HG03045 (cell line): Measurements from ENCODE around the gene ITPR2.
A peak's percentile ranks its signal among the peaks of the same experiment; 100 is the strongest.

Experiments used
- ATAC-seq: cut with Tn5 transposase; IDR thresholded peaks from one replicate; pipeline ENCODE4 v1.9.1; 2021; ENCODE audit warnings: mild to moderate bottlenecking, moderate library complexity; ENCODE audit not compliant: unreplicated experiment

The ITPR2 gene

DNA sequence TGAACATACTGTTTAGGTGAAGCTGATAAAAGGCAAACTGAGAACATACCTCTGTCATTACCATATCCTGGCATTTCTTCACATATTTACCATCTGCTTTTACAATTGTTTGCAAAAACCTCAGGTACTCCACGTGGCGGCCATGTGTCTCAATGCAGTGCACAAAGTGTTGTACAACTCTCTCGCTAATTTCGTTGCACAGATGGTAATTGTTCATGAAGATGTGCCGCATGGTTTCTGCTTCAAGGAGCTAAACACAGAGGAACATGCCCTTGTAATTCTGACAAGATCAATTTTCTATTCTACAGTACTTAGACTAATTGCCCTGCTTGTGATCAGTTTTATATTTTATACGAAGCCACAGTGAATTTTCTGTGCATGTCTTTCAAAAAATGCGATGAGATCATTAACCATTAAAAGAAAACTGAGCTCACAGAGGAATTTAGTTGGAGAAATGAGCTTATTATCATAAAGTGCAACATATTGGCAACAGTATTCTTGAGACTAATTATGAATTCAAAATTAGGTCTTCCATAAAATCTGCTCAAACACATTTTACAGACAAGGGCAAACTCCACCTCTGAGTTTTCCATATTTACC lies 233.8 kb downstream of the ITPR2 start:
- no peak for ATAC-seq

GRCh38 chr12:26595806-26596205 lies 237.2 kb downstream of the ITPR2 start:
- ATAC-seq: no peak

DNA sequence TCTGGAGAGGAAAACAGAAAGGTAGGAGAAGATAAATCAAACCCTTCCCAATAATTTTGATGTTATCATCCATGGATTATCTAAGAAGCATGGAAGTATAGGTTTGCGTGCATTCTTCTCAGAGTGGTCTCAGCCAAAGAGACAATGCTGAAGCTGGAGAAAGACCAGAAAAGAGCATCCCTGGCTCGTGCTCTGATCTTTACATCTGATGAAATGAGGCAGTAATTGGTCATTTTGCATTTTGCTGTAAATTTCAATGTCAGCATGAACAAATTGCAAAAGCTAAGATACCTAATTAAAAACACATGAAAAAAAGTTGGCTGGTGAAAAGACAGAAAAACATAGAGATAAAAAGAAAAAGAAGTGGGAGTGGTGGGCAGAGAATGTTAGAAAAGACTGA lies 252.4 kb downstream of the ITPR2 start:
- ATAC-seq: no peak

GRCh38 chr12:26576266-26576665 lies 256.7 kb downstream of the ITPR2 start:
- ATAC-seq: no peak

DNA sequence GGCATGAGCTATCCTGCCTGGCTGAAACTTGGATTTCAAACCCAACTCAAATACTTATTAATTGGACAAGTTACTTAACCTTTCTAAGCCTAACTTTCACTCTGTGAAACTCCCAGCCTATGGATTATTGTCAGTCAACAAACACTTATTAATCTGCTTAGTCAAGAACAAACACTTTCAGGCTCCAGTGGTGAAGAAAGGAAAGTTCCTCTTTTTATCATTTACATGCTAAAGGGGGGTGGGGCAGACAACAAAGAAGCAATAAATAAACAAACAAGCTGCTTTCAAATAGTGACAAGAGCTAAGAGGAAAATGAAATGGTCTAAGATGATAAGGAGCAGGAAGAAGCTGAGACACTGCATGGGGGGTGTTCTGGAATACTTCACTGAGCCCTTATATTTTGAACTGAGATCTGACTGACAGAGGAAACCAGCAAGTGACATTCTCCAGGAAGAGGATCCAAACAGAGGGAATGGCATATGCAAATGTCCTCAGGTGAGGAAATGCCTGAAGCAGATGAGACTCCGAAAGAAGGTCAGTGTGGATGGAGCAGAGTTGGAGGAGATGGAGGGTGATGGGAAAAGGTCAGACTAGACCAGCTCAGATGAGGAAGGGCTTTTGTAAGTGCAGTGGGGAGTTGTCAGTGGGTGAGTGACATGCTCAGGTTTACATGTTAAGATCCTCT lies 259.6 kb downstream of the ITPR2 start:
- ATAC-seq: no peak

- no peak for ATAC-seq
These were observed 260.9 kb downstream of the ITPR2 start for GRCh38 chr12:26572137-26572536.

DNA sequence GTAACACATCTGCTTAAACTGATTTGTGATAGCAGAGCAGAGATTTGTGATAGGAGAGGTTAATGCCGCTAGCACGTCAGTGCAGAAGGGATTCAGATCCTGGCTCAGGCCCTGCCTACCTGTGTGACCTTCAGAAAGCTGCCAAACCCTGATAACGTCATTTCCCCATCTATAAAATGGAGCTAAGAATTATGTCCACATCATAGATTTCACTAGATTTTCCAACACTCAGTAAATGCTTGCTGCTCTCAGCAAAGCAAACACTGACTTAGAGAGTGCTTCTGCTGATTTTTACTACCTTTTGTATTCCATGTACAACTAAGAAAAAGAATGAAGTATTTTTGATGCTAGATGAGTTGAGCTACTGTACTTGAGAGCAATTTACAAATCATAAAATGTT lies 261.4 kb downstream of the ITPR2 start:
- ATAC-seq: no peak

- ATAC-seq: no peak
These were observed 265.9 kb downstream of the ITPR2 start for GRCh38 chr12:26567126-26567525.

DNA sequence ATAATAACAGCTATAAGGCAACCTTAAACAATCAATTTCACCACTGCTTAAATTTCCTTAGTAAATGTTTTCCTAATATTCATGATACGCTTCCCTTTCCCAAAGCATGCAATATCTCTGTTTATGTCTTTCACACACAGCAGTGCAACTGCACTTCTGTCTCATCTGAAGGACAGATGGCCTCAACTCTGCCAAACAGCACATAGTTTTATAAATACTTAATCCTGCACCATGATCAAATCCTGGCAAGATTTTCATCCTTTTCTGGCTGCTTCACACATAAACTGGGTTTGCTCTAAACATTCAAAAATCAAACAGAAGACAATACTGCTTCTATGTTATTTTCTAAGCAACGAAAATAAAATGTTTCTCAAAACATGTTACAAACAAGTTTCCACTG lies 266.3 kb downstream of the ITPR2 start:
- no peak for ATAC-seq

DNA sequence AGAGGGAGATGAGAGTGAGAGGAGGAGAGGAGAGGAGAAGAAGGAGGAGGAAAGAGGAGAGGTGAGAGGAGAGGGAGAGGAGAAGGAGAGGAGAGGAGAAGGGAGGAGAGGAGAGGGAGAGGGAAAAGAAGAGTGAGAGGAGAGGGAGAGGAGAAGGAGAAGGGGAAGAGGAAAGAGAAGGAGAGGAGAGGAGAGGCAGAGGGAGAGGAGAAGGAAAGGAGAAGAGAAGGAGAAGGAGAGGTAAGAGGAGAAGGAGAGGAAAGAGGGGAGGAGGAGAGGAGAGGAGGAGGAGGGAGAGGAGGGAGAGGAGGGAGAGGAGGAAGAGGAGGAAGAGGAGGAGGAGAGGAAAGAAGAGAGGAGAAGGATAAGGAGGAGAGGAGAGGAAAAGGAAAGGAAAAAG lies 266.8 kb downstream of the ITPR2 start:
- ATAC-seq: no peak

DNA sequence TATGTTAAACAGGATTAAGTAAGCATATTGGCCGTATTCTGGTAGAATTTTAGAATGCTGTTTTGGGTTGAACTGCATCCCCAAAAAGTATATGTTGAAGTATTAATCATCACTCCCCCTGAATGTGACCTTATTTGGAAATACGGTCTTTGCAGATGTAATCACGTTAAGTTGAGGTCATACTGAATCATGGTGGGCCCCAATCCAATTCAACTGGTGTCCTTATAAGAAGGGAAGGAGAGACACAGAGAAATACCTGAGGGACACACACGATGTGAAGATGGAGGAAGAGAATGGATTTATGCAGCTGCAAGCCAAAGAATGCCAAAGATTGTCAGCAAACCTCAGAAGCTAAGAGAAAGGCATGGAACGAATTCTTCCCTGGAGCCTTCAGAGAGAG lies 268.6 kb downstream of the ITPR2 start:
- ATAC-seq: no peak

DNA sequence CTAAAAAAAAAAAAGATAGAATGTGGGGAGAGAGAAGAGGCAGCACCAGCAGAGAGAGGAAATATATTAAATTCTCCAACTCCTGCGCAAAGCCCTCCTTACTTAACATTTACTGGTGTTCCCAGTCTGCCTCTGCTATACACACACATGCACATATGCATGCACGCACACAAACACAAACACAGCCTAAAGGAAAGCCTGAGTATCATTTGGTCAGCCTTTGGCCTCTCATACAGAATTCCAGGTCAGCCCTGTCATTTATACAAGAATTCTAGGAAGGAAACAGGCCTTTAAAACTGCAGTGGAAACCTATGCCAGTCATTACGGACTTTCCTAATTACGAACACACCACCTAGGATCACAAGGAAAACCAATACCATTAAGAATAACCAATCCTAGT lies 269.4 kb downstream of the ITPR2 start:
- no peak for ATAC-seq

DNA sequence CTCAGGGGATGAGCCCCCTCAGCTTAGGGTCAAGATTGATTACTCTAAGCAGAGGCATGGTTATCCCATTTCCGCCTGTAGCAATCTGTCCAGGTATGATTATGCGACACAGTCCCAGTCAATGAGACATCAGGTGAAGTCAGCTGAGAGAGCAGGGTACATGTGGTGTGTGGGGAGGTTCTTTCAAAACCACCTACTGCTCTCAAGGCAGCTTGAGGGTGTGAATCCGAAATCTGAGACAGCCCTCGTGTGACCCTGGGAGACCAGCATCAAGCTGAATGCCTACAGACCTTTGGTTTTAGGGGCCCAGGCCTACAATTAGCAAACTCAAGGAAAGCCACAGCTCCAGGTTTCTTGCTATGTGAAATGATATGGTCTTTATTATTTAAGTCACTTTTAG lies 275.7 kb downstream of the ITPR2 start:
- ATAC-seq: no peak

GRCh38 chr12:26556916-26557315 lies 276.1 kb downstream of the ITPR2 start:
- ATAC-seq: no peak

DNA sequence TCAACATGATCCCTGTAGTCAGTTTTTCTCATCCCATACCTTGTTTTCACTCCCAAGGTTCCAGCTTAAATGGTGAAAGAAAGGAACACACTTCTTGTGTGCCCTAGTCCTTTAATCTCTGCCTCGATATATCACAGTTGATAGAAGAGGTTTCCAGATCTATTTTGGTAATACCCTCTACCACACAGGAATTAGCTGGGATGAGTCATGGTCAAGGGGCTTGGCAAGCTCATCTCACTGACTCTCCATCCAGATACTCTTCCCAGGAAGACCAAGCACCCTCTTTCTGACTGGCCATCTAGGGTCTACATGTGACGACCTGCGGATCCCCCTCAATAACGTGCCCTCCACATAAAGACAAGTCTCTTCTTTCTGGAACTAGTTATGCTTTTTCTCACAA lies 277.9 kb downstream of the ITPR2 start:
- no peak for ATAC-seq

GRCh38 chr12:26554332-26554731 lies 278.7 kb downstream of the ITPR2 start:
- peak; percentile 45 for ATAC-seq

DNA sequence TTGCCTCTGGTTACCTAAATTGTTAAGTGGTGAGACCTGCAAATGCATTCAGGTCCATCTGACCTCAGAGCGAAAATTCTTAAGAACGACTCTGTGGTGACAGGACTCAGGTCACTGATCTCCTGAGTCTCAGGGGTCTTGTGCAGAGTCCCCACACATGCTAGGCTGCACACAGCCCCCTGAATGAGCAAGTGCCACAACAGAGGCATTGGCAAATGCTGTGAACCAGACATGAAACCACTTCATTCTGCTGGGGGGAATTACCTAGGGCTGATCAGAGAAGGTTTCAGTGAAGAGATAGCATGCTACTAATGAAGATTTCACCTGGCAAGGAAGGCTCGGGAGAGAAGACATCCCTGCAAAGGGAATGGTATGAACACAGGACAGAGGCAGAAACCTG lies 281.6 kb downstream of the ITPR2 start:
- ATAC-seq: no peak

GRCh38 chr12:26548227-26548626 lies 284.8 kb downstream of the ITPR2 start:
- no peak for ATAC-seq

GRCh38 chr12:26546535-26547314 lies 286.3 kb downstream of the ITPR2 start:
- no peak for ATAC-seq

DNA sequence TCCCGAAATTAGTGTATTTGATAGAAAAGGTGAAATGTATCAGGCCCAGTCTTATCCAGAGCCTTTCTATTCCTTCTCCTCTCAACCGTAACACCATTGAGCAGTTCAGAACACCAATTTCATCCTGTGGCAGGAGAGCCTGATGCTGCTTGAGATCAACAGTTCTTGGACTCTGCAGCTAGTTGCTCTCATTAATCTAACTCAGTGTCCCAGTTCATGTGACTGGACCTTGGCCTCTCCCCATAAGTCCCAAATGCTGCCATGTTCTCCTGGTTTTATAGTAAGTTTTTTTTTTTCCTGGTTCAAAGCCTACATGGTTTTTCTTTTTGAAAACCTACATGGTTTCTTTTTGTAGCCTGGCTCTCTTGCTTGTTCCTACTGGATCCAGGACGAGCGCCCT lies 293.9 kb downstream of the ITPR2 start:
- no peak for ATAC-seq

- no peak for ATAC-seq
These were observed 295.3 kb downstream of the ITPR2 start for GRCh38 chr12:26537651-26538050.

GRCh38 chr12:26537126-26537525 lies 295.9 kb downstream of the ITPR2 start:
- ATAC-seq: no peak
